Activated naive CD4-positive, alpha-beta T cell (primary cell): ENCODE measurements around the gene NEURL1B.
"Not testable (repeated sequence)": the region's sequence is repeated elsewhere in the genome, so short reads cannot be mapped to it uniquely, and the experiment has no call there.

Experiments used
- DNase-seq, 4 experiments: peaks; one replicate each; lab custom pipeline; 2025; lab: John Stamatoyannopoulos, UW

Gene NEURL1B

GRCh38 chr5:172695232-172696054, 54.4 kb downstream of the NEURL1B start:
- DNase-seq, result no peak

GRCh38 chr5:172696171-172696849, 55.2 kb downstream of the NEURL1B start:
- no peak for DNase-seq

- DNase-seq, result peak; percentile 17 to 73 (median 62)
Observed at GRCh38 chr5:172697123-172698121, 56.4 kb downstream of the NEURL1B start.

DNA sequence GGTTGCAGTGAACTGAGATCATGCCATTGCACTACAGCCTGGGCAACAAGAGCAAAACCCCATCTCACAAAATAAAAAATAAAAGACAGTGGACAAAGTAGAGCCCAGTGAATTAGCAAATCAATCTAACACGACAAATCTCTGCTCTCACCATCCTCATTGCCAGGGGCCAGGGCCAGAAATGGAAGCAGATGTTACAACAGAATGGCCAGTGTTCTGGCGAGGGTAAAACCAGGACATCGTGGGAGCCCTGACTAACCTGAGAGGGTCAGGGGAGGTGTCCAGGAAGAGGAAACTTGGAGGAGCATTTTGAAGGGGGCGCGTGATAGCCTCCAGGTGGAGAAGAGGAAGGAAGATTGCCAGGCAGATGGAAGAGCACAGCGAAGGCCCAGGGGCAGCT, 58.4 kb downstream of the NEURL1B start:
- no peak for DNase-seq

DNA sequence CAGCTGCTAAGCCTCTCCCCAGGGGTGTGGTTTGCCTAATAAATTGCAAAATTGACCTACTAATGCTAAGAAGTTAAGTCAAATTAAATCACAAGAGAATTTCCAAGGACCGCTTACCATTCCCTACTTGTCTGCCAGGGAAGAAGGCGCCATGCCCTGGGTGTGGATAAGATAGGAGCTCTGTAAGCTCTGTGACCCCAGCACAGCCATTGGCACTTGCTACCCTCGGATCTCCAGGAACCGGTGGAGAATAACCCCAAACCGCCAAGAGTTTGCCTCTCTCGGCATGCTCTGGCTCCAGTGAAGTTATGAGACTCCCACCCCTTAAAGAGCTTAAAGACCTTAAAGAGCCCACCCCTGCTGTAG, 58.9 kb downstream of the NEURL1B start:
- no peak for DNase-seq

GRCh38 chr5:172700365-172701290, 59.6 kb downstream of the NEURL1B start:
- no peak for DNase-seq

- no peak for DNase-seq
Observed at GRCh38 chr5:172701291-172701656, 60.2 kb downstream of the NEURL1B start.

GRCh38 chr5:172703952-172704351, 62.9 kb downstream of the NEURL1B start:
- no peak for DNase-seq

DNA sequence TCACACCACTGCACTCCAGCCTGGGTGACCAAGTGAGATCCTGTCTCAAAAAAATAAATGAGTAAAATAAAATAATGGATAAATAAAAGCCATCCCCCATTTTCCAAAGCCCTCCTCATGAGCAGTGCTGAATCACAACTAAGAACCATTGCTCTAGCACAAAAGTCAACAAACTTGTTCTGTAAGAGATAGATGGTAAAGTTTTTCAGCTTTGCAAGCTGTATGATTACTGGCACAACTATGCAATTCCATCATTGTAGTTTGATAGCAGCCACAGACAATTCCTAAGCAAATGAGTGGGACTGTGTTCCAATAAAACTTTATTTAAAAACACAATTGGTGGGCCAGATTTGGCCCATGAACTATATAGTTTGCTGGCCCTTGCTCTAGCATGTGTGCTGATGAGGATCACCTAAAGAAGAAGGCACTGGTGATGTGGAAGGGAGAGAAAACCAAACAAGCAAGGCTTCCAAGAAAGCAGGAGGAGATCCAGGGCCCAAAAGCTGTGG, 64.6 kb downstream of the NEURL1B start:
- no peak for DNase-seq

DNA sequence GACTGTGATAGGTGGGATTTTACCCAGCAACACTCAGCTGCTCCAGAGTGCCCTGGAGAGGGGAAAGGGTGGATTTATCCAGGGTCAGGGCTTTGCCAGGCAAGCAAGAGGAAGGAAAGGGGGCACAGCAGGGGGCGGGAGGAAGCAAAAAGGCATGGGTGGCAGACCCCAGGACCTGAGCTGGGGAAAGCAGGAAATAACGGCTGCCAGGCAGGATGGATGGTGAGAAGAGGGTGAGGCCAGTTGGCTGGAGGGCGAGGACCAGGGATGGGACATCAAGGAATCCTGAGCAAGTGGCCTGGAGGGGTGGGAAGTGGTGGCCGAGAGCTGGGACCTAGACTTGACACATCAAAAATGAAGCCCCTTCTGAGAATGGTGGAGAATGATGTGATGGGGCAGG, 65.7 kb downstream of the NEURL1B start:
- no peak for DNase-seq

DNA sequence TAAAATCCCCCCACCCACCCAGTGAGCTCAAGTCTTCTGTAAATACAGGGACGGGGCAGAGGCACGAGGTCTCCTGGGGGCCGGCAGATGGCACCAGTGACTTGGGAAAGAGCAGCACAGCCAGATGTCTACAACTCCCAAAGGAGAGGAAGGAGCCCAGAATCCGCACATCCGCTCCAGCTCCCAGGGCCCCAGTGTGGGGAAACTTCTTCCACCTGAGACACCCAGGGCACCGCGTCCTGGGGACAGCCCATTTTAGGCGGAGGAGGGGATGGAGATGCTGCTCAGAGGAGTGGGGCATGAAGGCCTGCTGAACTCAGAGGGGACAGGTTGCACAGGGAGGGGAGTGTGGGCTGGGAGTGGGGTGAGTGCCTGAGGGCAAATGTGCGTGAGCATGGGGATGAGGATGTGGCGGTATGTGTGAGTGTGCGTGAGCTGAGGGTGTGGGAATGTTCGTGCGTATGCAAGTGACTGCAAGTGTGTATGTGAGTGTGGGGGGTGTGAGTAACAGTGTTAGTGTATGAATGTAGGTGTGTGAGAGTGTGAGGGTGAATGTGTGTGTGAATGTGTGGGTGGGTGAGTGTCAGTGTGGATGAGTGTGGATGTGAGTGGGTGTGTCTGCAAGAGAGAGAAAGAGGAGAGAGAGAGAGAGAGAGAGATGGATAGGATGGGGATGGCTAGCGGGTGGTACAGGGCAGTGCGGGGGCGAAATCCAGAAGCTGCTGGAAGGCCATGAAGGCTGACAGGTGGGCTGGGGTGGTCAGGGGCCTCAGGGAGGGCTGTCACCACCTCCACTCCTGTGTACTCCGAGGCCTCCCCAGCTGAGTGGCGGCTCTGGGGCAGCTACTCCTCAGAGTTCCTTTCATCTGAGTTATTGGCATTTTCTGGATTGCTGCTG, 66.5 kb downstream of the NEURL1B start:
- DNase-seq, result no peak

- no peak for DNase-seq
Observed at GRCh38 chr5:172708183-172708505, 67.1 kb downstream of the NEURL1B start.

- no peak for DNase-seq
Observed at GRCh38 chr5:172710676-172711075, 69.6 kb downstream of the NEURL1B start.

- not testable (repeated sequence) for DNase-seq
Observed at GRCh38 chr5:172711321-172711861, 70.3 kb downstream of the NEURL1B start.

DNA sequence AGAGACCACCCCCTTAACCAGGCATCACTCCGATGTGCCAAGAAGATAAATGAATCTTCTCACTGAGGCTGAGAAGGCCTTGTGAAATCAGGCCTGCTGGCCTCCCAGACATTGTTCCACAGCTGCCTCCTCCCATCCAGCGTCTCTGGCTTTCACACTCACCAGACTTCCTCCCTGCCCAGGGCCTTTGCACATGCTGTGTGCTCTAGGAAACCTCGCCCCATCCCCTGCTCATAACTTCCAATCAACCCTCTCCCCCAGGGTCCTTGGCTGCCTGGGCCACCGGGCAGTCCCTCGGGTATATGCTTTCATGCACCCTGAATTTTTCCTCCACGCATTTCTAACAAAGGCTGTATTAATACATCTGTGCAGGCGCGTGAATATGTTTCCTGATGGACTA, 71.5 kb downstream of the NEURL1B start:
- no peak for DNase-seq

DNA sequence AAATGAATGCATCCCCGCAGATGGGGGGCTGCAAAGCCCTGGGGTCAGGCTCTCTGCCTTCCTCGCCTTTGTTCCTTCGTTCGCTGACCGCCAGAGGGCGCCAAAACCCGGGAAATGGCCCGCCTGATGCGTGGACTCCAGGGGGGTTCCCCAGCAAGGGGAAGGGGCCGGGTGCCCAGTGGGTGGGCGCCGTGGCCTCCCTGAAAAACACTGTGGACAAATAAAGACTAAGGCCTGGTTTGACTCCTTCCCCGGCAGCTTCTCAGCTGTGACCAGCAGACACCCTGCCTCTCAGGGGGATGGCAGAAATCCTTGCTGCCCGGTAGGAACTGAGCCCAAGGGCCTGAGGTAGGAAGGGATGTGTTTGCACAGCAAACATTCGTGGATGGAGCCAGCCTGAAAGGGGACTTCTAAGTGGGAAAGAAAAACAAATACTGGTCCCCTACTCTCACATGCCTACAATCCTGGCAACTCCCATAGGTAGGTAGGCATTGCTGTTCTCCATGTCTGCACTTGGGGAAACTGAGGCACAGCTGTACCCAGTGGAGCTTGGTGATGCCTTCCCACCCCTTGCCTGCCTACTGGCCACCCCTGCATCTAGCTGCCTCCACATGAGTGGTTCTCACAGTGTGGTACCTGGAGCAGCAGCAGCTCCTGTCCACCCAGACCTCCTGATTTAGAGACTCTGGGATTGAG, 72.2 kb downstream of the NEURL1B start:
- peak; percentile 46 to 73 (median 66) for DNase-seq

DNA sequence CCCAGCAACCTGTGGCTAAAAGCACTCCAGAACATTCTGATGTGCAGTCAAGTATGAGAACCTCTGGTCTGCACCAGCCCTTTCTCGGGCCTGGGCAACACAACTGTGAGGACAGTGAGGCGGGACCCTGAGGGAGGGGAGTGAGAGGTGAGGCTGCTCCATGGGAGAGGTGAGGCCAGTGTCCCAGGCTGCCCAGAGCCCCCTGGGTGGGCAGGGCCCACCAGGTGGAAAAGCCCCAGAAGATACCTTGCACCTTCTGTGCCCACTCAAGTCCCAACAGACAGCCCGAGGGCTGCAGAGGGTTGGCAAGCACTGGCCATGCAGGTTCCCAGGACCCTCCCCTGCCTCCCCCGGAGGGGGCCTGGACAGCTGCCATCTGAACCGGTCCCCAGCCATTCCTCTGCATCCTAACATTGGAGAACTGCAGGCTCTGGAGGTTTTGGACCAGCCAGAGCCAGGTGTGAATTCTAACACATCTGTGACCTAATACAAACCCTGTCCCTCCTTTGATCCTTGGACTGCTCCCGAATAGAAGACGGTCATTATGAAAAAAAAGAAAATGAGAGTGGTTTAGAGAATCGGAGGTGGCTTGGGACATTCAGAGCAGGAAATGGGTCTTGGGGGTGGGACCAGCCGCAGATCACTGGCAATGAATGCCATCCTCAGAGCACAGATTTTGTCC, 72.9 kb downstream of the NEURL1B start:
- no peak for DNase-seq
